Thoracic aorta (tissue), 2 donors: ENCODE results near the gene KHDC1. TPM values are rescaled to one million over a fixed set of nuclear protein-coding genes. Genes with fewer than 3 reads are reported as not detected.

Experiments
- total RNA-seq, 2 donors: library from RNA; depleted of rRNA; stranded (reverse); fragments of >200 nt; gene quantifications; one replicate each; pipeline versions ENCODE4 v1.1.0 to v1.2.3, GENCODE V29; 2016

Gene KHDC1
- total RNA-seq, 2 donors from 2014 or later: 0.81 to 8.1 TPM

Other genes with a start within 250 kb of the KHDC1 start
- not detected for gene KHDC1L, start 37.7 kb downstream of the KHDC1 start, total RNA-seq
- not detected for gene DPPA5, start 91.1 kb upstream of the KHDC1 start, total RNA-seq
- gene KHDC3L, start 99.5 kb upstream of the KHDC1 start, total RNA-seq: not detected
- not detected for gene OOEP, start 106.7 kb upstream of the KHDC1 start, total RNA-seq
- gene DDX43, start 131.6 kb upstream of the KHDC1 start, total RNA-seq: 10 to 100 TPM in 1 of 2 donors, 1 to 10 TPM in 1; 7.0 to 12.2 TPM
- gene CGAS, start 189.1 kb upstream of the KHDC1 start, total RNA-seq: 10 to 100 TPM; 11.5 to 13.7 TPM
- 10 to 100 TPM; 14.2 to 25.3 TPM for gene MTO1, start 198.5 kb upstream of the KHDC1 start, total RNA-seq